Activated naive CD8-positive, alpha-beta T cell treated with anti-CD3 and anti-CD28 coated beads, Interleukin-2, amount 50 U/mL, for 24 hours (primary cell): Measurements from ENCODE around the gene ANKS3.

Experiments
- ATAC-seq: fragments of 150-1000 bp; cut with Tn5 transposase; one replicate; pipeline ENCODE4 v1.10.0; 2021
- DNase-seq: peaks from one replicate; pipeline ENCODE4 v3.0.0; 2021
- H3K27ac Mint-ChIP-seq: one replicate; pipeline ENCODE4 v1.8.0; 2021; ENCODE audit warnings: mild to moderate bottlenecking, mixed read lengths
- H3K27me3 Mint-ChIP-seq: one replicate; pipeline ENCODE4 v1.8.0; 2021; ENCODE audit warnings: mixed read lengths
- H3K36me3 Mint-ChIP-seq: one replicate; pipeline ENCODE4 v1.8.0; 2021; ENCODE audit warnings: low read depth, mixed read lengths
- H3K4me1 Mint-ChIP-seq: one replicate; pipeline ENCODE4 v1.8.0; 2021; ENCODE audit warnings: mixed read lengths
- H3K4me3 Mint-ChIP-seq: one replicate; pipeline ENCODE4 v1.8.0; 2021; ENCODE audit warnings: mild to moderate bottlenecking, moderate library complexity, mixed read lengths
- H3K9me3 Mint-ChIP-seq: one replicate; pipeline ENCODE4 v1.8.0; 2021; ENCODE audit warnings: mixed read lengths

Gene ANKS3

GRCh38 chr16:4674926-4675530 is 59.0 kb downstream of the ANKS3 start:
- DNase-seq (no peak), ATAC-seq (no peak)
- no peaks in the 10 kb centered on the region for H3K27me3 Mint-ChIP-seq
- H3K9me3 Mint-ChIP-seq: no peaks in the 10 kb centered on the region
- H3K36me3 Mint-ChIP-seq: peaks cover 10% of the 10 kb centered on the region
- peaks cover 29% of the 10 kb centered on the region for H3K4me1 Mint-ChIP-seq
- H3K27ac Mint-ChIP-seq: peak overlapping the region; percentile 95
- peak overlapping the region; percentile 67 for H3K4me3 Mint-ChIP-seq

DNA sequence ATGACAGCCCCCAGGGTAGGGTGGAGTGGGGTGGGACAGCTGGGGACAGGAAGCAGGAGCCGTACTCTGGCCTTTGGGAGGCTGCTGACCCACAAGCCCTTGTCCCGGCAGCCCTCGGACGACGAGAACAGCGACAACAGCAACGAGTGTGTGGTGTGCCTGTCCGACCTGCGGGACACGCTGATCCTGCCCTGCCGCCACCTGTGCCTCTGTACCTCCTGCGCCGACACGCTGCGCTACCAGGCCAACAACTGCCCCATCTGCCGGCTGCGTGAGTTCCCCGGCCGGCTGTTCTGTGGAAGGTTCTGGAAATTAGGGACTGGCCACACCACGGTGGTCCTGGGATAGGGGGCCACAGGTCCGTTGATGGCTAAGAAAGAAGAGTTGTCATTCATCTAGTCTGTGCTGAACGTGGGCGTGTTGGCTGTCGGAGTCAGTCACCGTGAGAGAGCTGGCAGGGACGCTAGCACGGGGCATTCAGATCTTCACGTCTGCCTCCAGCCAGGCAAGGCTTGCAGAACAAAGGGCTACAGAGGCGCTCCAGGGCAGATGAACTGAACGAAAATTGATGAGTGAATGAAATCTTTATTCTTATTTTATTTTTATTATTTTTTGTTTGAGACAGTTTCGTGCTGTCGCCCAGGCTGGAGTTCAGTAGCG is 60.6 kb downstream of the ANKS3 start:
- peaks cover 12% of the 10 kb centered on the region for H3K36me3 Mint-ChIP-seq
- no peaks in the 10 kb centered on the region for H3K27me3 Mint-ChIP-seq
- ATAC-seq (no peak), DNase-seq (no peak)
- H3K4me3 Mint-ChIP-seq: no peak overlapping the region
- no peaks in the 10 kb centered on the region for H3K9me3 Mint-ChIP-seq
- peaks cover 29% of the 10 kb centered on the region for H3K4me1 Mint-ChIP-seq
- H3K27ac Mint-ChIP-seq: no peak overlapping the region

DNA sequence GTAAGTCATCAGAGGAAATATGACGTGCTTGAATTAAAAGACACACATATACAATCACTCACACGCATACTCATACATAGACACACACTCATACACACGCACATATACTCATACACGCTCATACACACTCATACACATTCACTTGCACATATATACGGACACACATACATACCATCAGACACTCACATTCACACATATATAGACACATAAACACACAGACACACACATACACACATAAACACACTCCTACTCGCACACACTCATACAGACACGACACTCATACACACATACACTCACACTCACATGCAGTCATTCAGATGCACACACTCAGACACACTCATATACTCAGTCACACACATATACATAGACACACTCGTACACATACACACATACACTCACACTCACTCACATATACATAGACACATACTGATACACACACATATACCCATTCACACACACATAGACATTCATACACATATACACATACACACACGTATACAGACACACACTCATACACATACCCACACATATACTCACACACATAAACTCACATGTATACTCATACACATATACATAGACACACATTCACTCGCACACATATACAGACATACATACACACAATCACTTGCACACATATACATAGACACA is 65.6 kb downstream of the ANKS3 start:
- H3K4me3 Mint-ChIP-seq: no peak overlapping the region
- H3K27me3 Mint-ChIP-seq: no peaks in the 10 kb centered on the region
- H3K4me1 Mint-ChIP-seq: peaks cover 25% of the 10 kb centered on the region
- no peak for DNase-seq
- peaks cover 23% of the 10 kb centered on the region for H3K36me3 Mint-ChIP-seq
- no peak overlapping the region for H3K27ac Mint-ChIP-seq
- no peak for ATAC-seq
- H3K9me3 Mint-ChIP-seq: no peaks in the 10 kb centered on the region

- H3K4me1 Mint-ChIP-seq: peaks cover 31% of the 10 kb centered on the region
- DNase-seq (no peak), ATAC-seq (no peak)
- no peaks in the 10 kb centered on the region for H3K9me3 Mint-ChIP-seq
- H3K27ac Mint-ChIP-seq: no peak overlapping the region
- peaks cover 23% of the 10 kb centered on the region for H3K36me3 Mint-ChIP-seq
- H3K4me3 Mint-ChIP-seq: no peak overlapping the region
- no peaks in the 10 kb centered on the region for H3K27me3 Mint-ChIP-seq
Observed at GRCh38 chr16:4667203-4667963, 66.7 kb downstream of the ANKS3 start.

DNA sequence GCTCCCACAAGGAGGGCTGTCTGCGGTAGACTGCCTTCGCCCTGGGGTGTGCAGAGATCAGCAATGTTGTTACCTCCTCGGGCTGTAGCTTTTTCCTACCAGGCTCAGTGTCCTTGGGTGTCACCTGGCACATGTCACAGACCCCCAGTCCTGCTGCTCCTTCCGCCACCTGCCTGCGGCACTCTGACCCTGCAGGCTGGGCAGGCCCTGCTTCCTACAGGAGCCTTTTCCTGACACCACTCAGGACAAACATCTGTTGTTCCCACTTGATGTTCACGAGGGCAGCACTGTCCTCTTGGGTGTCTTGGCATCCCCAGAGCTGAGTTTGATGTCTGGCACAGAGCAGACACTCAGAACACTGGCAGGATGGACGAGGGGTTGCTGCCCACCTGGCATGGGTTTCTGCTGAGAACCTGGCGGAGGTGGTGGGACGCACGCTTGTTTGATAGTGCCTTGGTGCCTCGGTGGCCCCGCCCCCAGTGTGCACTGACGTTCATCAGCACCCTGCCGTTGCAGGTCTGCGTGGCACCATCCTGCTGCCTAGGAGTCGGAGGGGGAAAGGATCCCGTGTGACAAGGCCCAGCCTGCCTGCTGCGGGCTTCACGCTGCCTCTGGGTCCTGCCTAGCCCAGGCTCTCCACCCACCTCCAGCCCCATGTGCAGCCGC is 67.4 kb downstream of the ANKS3 start:
- Mint-ChIP-seq H3K4me3 (no peak overlapping the region), H3K27me3 (no peaks in the 10 kb centered on the region), H3K4me1 (peaks cover 37% of the 10 kb centered on the region), H3K27ac (no peak overlapping the region), H3K36me3 (peaks cover 23% of the 10 kb centered on the region), H3K9me3 (no peaks in the 10 kb centered on the region)
- no peak for ATAC-seq
- no peak for DNase-seq

DNA sequence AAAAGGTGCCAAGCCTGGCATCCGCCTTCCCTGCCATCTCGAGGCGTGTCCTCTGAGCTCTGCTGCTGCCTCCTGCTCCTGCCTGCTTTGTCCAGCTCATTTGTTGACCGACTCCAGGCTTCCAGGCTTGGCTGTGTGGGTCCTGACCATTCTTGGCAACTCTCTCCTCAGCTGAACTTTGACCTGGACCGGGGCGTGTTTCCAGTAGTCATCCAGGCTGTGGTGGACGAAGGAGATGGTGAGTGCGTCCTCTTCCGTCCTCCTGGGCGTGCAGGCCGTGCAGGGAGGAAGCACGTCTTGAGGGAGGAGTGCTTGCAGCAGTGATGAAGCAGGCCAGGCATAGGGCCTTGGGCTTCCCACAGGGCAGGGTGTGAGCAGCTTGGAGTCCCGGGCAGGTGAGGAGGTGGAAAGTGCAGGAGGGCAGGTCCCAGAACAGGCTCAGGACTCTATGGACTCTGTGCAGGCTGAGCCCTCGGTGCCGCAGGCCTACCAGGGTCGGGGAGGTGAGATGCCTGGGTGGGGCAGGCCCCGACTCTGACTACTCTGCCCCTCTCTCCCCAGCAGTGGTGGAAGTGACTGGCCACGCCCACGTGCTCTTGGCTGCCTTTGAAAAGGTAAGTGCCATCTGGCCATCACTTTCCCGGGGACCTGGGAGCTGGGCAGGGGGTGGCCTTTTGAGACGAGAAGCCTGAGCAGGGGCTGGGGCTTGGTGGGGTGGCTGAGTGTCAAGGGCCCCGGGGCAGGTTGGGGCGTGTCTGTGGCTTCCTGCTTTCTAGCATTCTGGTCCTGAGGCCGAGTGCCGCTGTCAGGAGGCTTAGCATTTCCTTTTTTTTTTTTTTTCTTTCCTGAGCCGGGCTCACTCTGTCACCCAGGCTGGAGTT is 69.3 kb downstream of the ANKS3 start:
- Mint-ChIP-seq H3K27me3 (no peaks in the 10 kb centered on the region), H3K27ac (peak overlapping the region; percentile 91), H3K9me3 (no peaks in the 10 kb centered on the region), H3K4me1 (peaks cover 55% of the 10 kb centered on the region), H3K4me3 (peak overlapping the region; percentile 71), H3K36me3 (peaks cover 20% of the 10 kb centered on the region)
- peak; percentile 61 for ATAC-seq
- DNase-seq: peak; percentile 66

- H3K27me3 Mint-ChIP-seq: no peaks in the 10 kb centered on the region
- peaks cover 62% of the 10 kb centered on the region for H3K4me1 Mint-ChIP-seq
- no peaks in the 10 kb centered on the region for H3K9me3 Mint-ChIP-seq
- H3K36me3 Mint-ChIP-seq: peaks cover 21% of the 10 kb centered on the region
- peak overlapping the region; percentile 71 for H3K4me3 Mint-ChIP-seq
- peak overlapping the region; percentile 91 for H3K27ac Mint-ChIP-seq
- peak; percentile 39 for DNase-seq
- ATAC-seq: no peak
Observed at GRCh38 chr16:4663777-4664465, 70.2 kb downstream of the ANKS3 start.

DNA sequence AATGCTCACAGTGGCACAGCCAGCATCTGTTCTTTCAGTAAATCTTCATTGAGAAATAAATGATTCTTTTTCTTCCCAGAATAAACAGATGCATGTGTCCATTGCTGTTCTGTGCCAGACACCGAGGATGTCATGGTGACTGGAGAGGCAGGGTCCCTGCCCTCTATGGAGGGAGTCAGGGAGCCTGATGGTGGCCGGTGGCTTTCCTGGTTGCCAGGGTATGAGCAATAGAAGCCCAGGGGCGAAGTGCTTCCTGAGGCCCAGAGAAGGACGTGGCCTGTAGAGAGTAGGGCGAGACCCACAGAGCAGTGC is 70.7 kb downstream of the ANKS3 start:
- DNase-seq (no peak), ATAC-seq (no peak)
- H3K36me3 Mint-ChIP-seq: peaks cover 21% of the 10 kb centered on the region
- H3K9me3 Mint-ChIP-seq: no peaks in the 10 kb centered on the region
- peaks cover 66% of the 10 kb centered on the region for H3K4me1 Mint-ChIP-seq
- peak overlapping the region; percentile 91 for H3K27ac Mint-ChIP-seq
- H3K4me3 Mint-ChIP-seq: peak overlapping the region; percentile 14
- H3K27me3 Mint-ChIP-seq: no peaks in the 10 kb centered on the region

GRCh38 chr16:4661661-4662060 is 72.4 kb downstream of the ANKS3 start:
- H3K27me3 Mint-ChIP-seq: no peaks in the 10 kb centered on the region
- H3K36me3 Mint-ChIP-seq: peaks cover 15% of the 10 kb centered on the region
- H3K27ac Mint-ChIP-seq: peak overlapping the region; percentile 64
- no peak overlapping the region for H3K4me3 Mint-ChIP-seq
- ATAC-seq (no peak), DNase-seq (no peak)
- no peaks in the 10 kb centered on the region for H3K9me3 Mint-ChIP-seq
- peaks cover 66% of the 10 kb centered on the region for H3K4me1 Mint-ChIP-seq

- H3K4me1 Mint-ChIP-seq: peaks cover 61% of the 10 kb centered on the region
- H3K9me3 Mint-ChIP-seq: no peaks in the 10 kb centered on the region
- peak overlapping the region; percentile 56 for H3K27ac Mint-ChIP-seq
- H3K27me3 Mint-ChIP-seq: no peaks in the 10 kb centered on the region
- peak; percentile 84 for DNase-seq
- peaks cover 17% of the 10 kb centered on the region for H3K36me3 Mint-ChIP-seq
- H3K4me3 Mint-ChIP-seq: peak overlapping the region; percentile 34
- peak; percentile 87 for ATAC-seq
Observed at GRCh38 chr16:4660454-4661007, 73.5 kb downstream of the ANKS3 start.

DNA sequence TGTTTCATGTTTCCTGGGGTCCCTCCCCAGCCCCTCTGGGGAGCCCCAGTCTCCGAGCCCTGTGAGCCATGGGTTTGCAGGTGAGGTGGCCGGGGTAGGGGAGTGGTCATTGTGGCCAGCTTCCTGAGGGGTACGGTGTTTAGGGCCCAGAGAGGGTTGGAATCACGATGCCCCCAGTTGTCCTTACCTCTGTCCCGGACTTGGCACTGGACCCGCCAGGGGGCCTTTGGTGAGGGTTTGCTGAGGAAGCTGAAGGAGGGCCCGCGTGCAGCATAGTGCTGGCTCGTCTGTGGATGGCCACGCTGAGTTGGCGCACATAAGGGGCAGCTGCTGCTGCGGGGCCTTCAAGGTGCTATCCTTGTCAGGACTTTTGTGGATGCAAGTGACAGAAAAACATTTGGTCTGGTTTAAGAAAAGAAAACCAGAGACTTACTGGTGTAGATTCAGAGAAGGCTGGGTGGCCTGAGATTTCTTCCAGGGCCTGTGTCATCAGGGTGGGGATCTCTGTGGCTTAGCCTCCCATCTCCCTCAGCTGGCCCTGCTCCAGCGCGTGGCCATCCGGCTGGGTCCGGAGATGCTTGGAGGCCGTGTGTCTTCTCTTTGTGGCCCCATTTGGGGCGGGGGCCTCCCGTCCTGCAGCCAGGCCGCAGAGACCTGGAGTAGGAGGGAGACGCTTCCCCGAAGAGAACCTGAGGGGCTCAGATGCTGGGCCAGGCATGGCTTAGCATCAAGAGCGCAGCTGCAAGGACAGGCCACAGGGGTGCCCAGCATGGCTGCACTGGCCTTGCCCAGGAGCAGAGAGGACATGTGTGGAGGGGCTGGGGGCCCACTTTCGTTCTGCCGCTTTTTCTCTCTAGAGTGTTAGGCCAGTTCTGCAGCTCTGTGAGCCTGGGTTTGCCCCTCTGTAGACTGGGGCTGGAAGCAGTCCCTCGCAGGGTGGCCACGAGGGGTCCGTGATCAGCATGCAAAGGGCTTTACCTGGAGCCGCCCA is 74.4 kb downstream of the ANKS3 start:
- Mint-ChIP-seq H3K9me3 (no peaks in the 10 kb centered on the region), H3K36me3 (peaks cover 16% of the 10 kb centered on the region), H3K27ac (no peak overlapping the region), H3K27me3 (no peaks in the 10 kb centered on the region), H3K4me3 (no peak overlapping the region), H3K4me1 (peaks cover 53% of the 10 kb centered on the region)
- DNase-seq: no peak
- no peak for ATAC-seq
